ENCODE data around the gene ZC3H7A. TPM values are rescaled to one million over a fixed set of nuclear protein-coding genes. Genes with fewer than 3 reads are reported as not detected.

ZC3H7A gene
- total RNA-seq, 5 donors from 2014 or later (not counting 1 experiment from before 2014, with no cell fraction given), result 57.6 to 115 (median 68.2) TPM

DNA sequence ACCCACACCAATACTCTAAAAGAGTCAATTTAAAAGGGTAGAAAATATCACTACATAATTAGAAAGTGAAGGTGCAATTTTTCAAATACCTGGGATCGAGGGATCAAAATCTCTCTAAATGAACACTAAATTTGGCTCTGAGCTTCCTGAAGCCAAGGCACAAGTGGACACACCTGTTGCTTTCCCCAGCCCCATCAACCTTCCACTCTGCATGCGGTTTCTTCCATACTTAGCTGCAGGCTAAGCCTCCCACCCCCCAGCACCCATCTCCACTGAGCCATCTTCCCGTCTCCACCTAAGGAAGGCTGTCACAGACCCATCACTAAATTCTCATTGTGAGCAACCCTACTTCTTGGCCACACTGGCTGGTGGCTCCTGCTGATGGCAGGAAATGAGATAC is 84.9 kb downstream of the ZC3H7A start:
- peaks cover 39% of the 10 kb centered on the region for H3K36me3 Mint-ChIP-seq
- Histone ChIP-seq H3K4me3 (ENCODE audit: control insufficient read depth in 1 of 2, extremely low read depth in 1 of 2, low read length in 1 of 2) (no peak overlapping the region), H3K27ac (ENCODE audit: low read length) (no peak overlapping the region), H3K9me3 (no peaks in the 10 kb centered on the region), H3K27me3 (replicated peaks in 1 of 2; ENCODE audit: control insufficient read depth in 2 of 2, extremely low read depth in 1 of 2, insufficient read depth in 2 of 2, low read length in 1 of 2) (no peaks in the 10 kb centered on the region), H3K36me3 (ENCODE audit: control insufficient read depth in 2 of 2, extremely low read depth in 1 of 2, insufficient read depth in 1 of 2, low read length in 1 of 2) (peaks cover 0 to 56% of the 10 kb centered on the region in 2 donors), H3K4me1 (ENCODE audit: control insufficient read depth in 1 of 2, extremely low read depth in 1 of 2, insufficient read depth in 2 of 2, low read length in 2 of 2) (peaks cover 0 to 3% of the 10 kb centered on the region in 2 experiments)
- no peaks in the 10 kb centered on the region for H3K9me3 Mint-ChIP-seq
- no peak for ATAC-seq (replicated peaks in 1 of 4)
- no peak for DNase-seq
- no peak overlapping the region for H3K4me3 Mint-ChIP-seq
- 100% methylated on average over 3 of the region's 3 CpGs for WGBS (ENCODE audit: insufficient coverage)
- H3K27me3 Mint-ChIP-seq, result no peaks in the 10 kb centered on the region
- POLR2A ChIA-PET, result interaction anchor here in 1 of 2 donors (0.6 kb wide), 1 partner anchor 18 kb away, joined by 3 read pairs; no protein-coding TSS in a partner anchor
- peaks cover 6 to 14% (median 8%) of the 10 kb centered on the region in 3 donors for H3K4me1 Mint-ChIP-seq
- CTCF ChIA-PET, result interaction anchor here (0.5 to 1.2 kb wide), 4 partner anchors 180 to 779 kb away, joined by 3 to 10 read pairs (median 3); no protein-coding TSS in a partner anchor
- no peak overlapping the region for H3K27ac Mint-ChIP-seq

DNA sequence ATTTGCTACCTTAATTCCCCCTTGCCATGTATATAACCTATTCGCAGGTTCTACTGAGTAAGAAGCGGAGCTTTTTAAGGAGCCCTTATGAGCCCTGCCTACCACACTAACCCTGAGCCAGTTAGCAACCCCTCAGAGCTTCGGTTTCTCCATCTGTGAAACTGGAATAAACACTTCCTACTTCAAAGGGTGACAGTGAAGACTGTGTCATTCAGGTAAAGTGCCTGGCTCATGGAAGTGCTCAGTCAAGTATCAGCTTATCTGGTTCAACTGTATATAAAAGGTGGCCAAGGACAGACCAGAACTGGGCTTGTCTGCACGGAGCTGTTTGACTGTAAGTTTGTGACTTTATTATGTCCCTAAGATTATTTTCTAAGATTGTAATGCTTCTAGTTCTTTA is 85.4 kb downstream of the ZC3H7A start:
- H3K27me3 Mint-ChIP-seq, result no peaks in the 10 kb centered on the region
- CTCF ChIA-PET, result interaction anchor here (0.5 to 1.9 kb wide), 5 partner anchors 180 to 779 kb away, joined by 3 to 10 read pairs (median 5); no protein-coding TSS in a partner anchor
- Histone ChIP-seq H3K4me1 (ENCODE audit: control insufficient read depth in 1 of 2, extremely low read depth in 1 of 2, insufficient read depth in 2 of 2, low read length in 2 of 2) (peaks cover 0 to 3% of the 10 kb centered on the region in 2 experiments), H3K9me3 (no peaks in the 10 kb centered on the region), H3K27ac (ENCODE audit: low read length) (no peak overlapping the region), H3K27me3 (replicated peaks in 1 of 2; ENCODE audit: control insufficient read depth in 2 of 2, extremely low read depth in 1 of 2, insufficient read depth in 2 of 2, low read length in 1 of 2) (no peaks in the 10 kb centered on the region), H3K36me3 (ENCODE audit: control insufficient read depth in 2 of 2, extremely low read depth in 1 of 2, insufficient read depth in 1 of 2, low read length in 1 of 2) (peaks cover 0 to 56% of the 10 kb centered on the region in 2 donors), H3K4me3 (ENCODE audit: control insufficient read depth in 1 of 2, extremely low read depth in 1 of 2, low read length in 1 of 2) (no peak overlapping the region)
- H3K9me3 Mint-ChIP-seq, result no peaks in the 10 kb centered on the region
- H3K27ac Mint-ChIP-seq, result no peak overlapping the region
- no peak overlapping the region for H3K4me3 Mint-ChIP-seq
- no peak for DNase-seq
- POLR2A ChIA-PET, result interaction anchor here in 1 of 2 donors (0.6 kb wide), 1 partner anchor 18 kb away, joined by 3 read pairs; no protein-coding TSS in a partner anchor
- ATAC-seq (replicated peaks in 1 of 4), result no peak
- 100% methylated on average over 2 of the region's 4 CpGs for WGBS (ENCODE audit: insufficient coverage)
- H3K4me1 Mint-ChIP-seq, result peaks cover 4 to 13% (median 7%) of the 10 kb centered on the region in 3 donors
- peaks cover 38% of the 10 kb centered on the region for H3K36me3 Mint-ChIP-seq

DNA sequence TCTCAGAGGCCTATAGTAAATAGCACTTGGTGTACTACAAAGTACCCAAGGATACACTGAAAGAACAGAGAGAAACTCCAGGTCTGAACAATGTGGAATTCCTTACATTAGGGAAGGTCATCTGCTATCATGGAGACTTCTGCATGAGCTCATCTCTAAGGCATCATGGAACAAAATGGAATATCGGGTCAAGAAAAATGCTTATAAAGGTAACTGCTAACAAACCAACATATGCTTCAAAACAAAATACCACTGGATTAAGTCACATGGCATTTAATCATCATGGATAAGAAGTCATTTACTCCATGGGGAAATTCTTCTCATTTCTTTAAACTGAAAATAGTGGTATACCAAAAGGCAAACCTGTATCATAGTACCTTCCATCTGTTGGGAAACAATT is 88.6 kb downstream of the ZC3H7A start:
- H3K4me3 Mint-ChIP-seq, result no peak overlapping the region
- Histone ChIP-seq H3K27ac (ENCODE audit: low read length) (no peak overlapping the region), H3K9me3 (no peaks in the 10 kb centered on the region), H3K4me1 (ENCODE audit: control insufficient read depth in 1 of 2, extremely low read depth in 1 of 2, insufficient read depth in 2 of 2, low read length in 2 of 2) (no peaks in the 10 kb centered on the region), H3K36me3 (ENCODE audit: control insufficient read depth in 2 of 2, extremely low read depth in 1 of 2, insufficient read depth in 1 of 2, low read length in 1 of 2) (peaks cover 4 to 46% of the 10 kb centered on the region in 2 donors), H3K4me3 (ENCODE audit: control insufficient read depth in 1 of 2, extremely low read depth in 1 of 2, low read length in 1 of 2) (no peak overlapping the region), H3K27me3 (replicated peaks in 1 of 2; ENCODE audit: control insufficient read depth in 2 of 2, extremely low read depth in 1 of 2, insufficient read depth in 2 of 2, low read length in 1 of 2) (no peaks in the 10 kb centered on the region)
- H3K36me3 Mint-ChIP-seq, result peaks cover 36% of the 10 kb centered on the region
- ATAC-seq (replicated peaks in 1 of 4), result no peak
- H3K4me1 Mint-ChIP-seq, result peaks cover 10 to 23% (median 16%) of the 10 kb centered on the region in 3 donors
- H3K27ac Mint-ChIP-seq, result no peak overlapping the region
- CTCF ChIA-PET, result interaction anchor here (0.9 to 1.2 kb wide), 2 partner anchors 17 to 173 kb away, joined by 3 to 4 read pairs; no protein-coding TSS in a partner anchor
- no peaks in the 10 kb centered on the region for H3K9me3 Mint-ChIP-seq
- POLR2A ChIA-PET, result interaction anchor here in 1 of 2 donors (0.6 to 1.1 kb wide), 2 partner anchors 20 to 187 kb away, joined by 3 read pairs; no protein-coding TSS in a partner anchor
- no CpG with 5 or more reads among the region's 1 CpG for WGBS (ENCODE audit: insufficient coverage)
- H3K27me3 Mint-ChIP-seq, result no peaks in the 10 kb centered on the region
- DNase-seq, result no peak

DNA sequence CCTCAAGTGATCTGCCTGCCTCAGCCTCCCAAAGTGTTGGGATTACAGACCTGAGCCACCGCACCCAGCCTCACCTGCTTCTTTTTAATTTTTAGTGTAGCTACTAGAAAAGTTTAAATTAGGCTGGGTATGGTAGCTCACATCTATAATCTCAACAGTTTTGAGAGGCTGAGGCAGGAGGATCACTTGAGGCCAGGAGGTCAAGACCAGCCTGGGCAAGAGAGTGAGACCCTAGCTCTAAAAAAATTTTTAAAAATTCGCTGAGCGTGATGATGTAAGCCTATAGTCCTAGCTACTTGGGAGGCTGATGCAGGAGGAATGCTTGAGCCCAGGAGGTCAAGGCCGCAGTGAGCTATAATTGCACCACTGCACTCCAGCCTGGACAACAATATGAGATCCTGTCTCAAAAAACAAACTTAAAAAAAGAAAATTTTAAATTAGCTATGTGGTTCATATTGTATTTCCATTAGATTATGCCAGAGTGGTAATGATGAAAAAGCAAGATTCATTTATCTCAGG is 89.3 kb downstream of the ZC3H7A start:
- Mint-ChIP-seq H3K4me3 (no peak overlapping the region), H3K9me3 (no peaks in the 10 kb centered on the region), H3K4me1 (peaks cover 16 to 24% (median 16%) of the 10 kb centered on the region in 3 donors), H3K27me3 (no peaks in the 10 kb centered on the region), H3K27ac (no peak overlapping the region), H3K36me3 (peaks cover 43% of the 10 kb centered on the region)
- Histone ChIP-seq H3K27me3 (replicated peaks in 1 of 2; ENCODE audit: control insufficient read depth in 2 of 2, extremely low read depth in 1 of 2, insufficient read depth in 2 of 2, low read length in 1 of 2) (no peaks in the 10 kb centered on the region), H3K9me3 (no peaks in the 10 kb centered on the region), H3K27ac (ENCODE audit: low read length) (no peak overlapping the region), H3K36me3 (ENCODE audit: control insufficient read depth in 2 of 2, extremely low read depth in 1 of 2, insufficient read depth in 1 of 2, low read length in 1 of 2) (peaks cover 4 to 46% of the 10 kb centered on the region in 2 donors), H3K4me1 (ENCODE audit: control insufficient read depth in 1 of 2, extremely low read depth in 1 of 2, insufficient read depth in 2 of 2, low read length in 2 of 2) (no peaks in the 10 kb centered on the region), H3K4me3 (ENCODE audit: control insufficient read depth in 1 of 2, extremely low read depth in 1 of 2, low read length in 1 of 2) (no peak overlapping the region)
- DNase-seq (no peak), ATAC-seq (replicated peaks in 1 of 4) (no peak)
- ChIA-PET CTCF (interaction anchor here (0.7 to 1.2 kb wide), 3 partner anchors 17 to 173 kb away, joined by 3 to 4 read pairs (median 3); no protein-coding TSS in a partner anchor), POLR2A (interaction anchor here in 1 of 2 donors (1.1 kb wide), 1 partner anchor 19 kb away, joined by 3 read pairs; no protein-coding TSS in a partner anchor)
- WGBS (ENCODE audit: insufficient coverage), result no CpG with 5 or more reads among the region's 4 CpGs

DNA sequence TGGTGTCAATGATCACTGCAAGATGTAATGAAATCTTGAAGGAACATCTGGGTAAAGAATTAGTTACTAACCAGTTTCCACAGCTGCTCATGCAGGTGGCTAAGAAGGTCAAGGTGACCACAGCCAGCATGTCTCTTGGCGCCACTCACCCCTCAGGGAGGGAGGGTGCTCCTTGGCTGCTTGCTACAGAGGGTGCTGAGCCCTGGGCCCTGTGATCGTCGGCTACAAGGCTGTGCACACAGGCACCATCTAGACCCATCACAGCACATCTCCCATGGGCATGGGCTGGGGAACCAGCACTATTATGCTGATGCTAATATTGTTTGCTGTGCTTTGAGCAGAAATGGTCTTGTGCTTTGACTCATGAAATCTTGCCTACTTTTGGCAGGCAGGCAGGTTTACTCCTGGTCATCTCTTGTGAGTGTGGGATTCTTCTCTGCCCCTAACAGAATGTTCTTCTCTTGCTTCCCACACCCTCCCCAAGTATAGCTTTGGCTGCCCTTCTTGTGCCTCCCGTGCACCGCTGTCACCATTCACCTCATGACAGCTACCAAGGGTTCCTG is 90.8 kb downstream of the ZC3H7A start:
- Histone ChIP-seq H3K4me1 (ENCODE audit: control insufficient read depth in 1 of 2, extremely low read depth in 1 of 2, insufficient read depth in 2 of 2, low read length in 2 of 2) (no peaks in the 10 kb centered on the region), H3K27ac (ENCODE audit: low read length) (no peak overlapping the region), H3K27me3 (replicated peaks in 1 of 2; ENCODE audit: control insufficient read depth in 2 of 2, extremely low read depth in 1 of 2, insufficient read depth in 2 of 2, low read length in 1 of 2) (no peaks in the 10 kb centered on the region), H3K4me3 (ENCODE audit: control insufficient read depth in 1 of 2, extremely low read depth in 1 of 2, low read length in 1 of 2) (no peak overlapping the region), H3K9me3 (no peaks in the 10 kb centered on the region), H3K36me3 (ENCODE audit: control insufficient read depth in 2 of 2, extremely low read depth in 1 of 2, insufficient read depth in 1 of 2, low read length in 1 of 2) (peaks cover 4 to 37% of the 10 kb centered on the region in 2 donors)
- Mint-ChIP-seq H3K4me3 (no peak overlapping the region), H3K36me3 (peaks cover 36% of the 10 kb centered on the region), H3K27me3 (no peaks in the 10 kb centered on the region), H3K27ac (no peak overlapping the region), H3K9me3 (no peaks in the 10 kb centered on the region), H3K4me1 (peaks cover 18 to 21% (median 20%) of the 10 kb centered on the region in 3 donors)
- ATAC-seq (replicated peaks in 1 of 4) (no peak), DNase-seq (no peak)
- ChIA-PET POLR2A (no interaction called here), CTCF (no interaction called here)
- WGBS (ENCODE audit: insufficient coverage), result 100% methylated on average over 3 of the region's 5 CpGs

DNA sequence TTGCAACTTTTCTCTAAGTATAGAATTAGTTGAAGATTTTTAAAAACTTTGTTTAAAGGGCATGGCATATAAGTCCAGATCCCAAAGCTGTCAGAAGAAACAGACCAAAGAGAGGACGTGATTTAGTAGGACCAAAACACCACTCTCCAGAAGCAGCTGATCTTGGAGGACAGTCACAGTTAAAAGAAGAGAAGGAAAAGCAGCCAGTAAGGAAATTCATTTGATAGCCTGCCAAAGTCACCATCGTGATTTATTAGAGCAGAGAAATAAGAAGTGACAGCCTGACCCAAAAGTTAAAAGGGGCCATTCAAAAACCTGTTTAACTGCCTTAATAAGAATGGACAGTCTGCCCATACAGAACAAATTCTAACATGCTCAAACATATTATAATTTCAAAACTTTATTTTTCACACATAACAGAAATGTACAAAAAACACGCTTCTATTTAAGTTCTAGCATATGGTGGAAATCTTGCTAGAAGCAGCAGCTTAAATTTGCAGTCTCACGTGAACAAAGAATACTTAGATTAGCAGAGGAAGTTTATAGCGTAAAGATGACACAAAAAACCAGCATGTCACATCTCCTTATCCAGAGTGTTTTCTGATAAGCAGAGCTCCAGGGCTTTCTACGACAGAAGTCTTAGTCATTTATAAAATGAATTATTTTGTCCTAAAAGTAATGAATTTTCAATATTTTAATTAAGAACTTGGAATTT is 91.6 kb downstream of the ZC3H7A start:
- peaks cover 4 to 33% of the 10 kb centered on the region in 2 donors for H3K36me3 ChIP-seq (ENCODE audit: control insufficient read depth in 2 of 2, extremely low read depth in 1 of 2, insufficient read depth in 1 of 2, low read length in 1 of 2)
- WGBS (ENCODE audit: insufficient coverage), result 88% methylated on average over 1 of the region's 6 CpGs
- no peaks in the 10 kb centered on the region for H3K27me3 ChIP-seq (replicated peaks in 1 of 2; ENCODE audit: control insufficient read depth in 2 of 2, extremely low read depth in 1 of 2, insufficient read depth in 2 of 2, low read length in 1 of 2)
- Mint-ChIP-seq H3K27ac (no peak overlapping the region), H3K27me3 (no peaks in the 10 kb centered on the region), H3K4me3 (no peak overlapping the region), H3K4me1 (peaks cover 21 to 24% (median 22%) of the 10 kb centered on the region in 3 donors), H3K9me3 (no peaks in the 10 kb centered on the region), H3K36me3 (peaks cover 38% of the 10 kb centered on the region)
- H3K4me1 ChIP-seq (ENCODE audit: control insufficient read depth in 1 of 2, extremely low read depth in 1 of 2, insufficient read depth in 2 of 2, low read length in 2 of 2), result peaks cover 0 to 3% of the 10 kb centered on the region in 2 experiments
- CTCF ChIA-PET, result interaction anchor here in 1 of 2 donors (0.9 kb wide), 1 partner anchor 9 kb away, joined by 3 read pairs; no protein-coding TSS in a partner anchor
- H3K4me3 ChIP-seq (ENCODE audit: control insufficient read depth in 1 of 2, extremely low read depth in 1 of 2, low read length in 1 of 2), result no peak overlapping the region
- H3K27ac ChIP-seq (ENCODE audit: low read length), result no peak overlapping the region
- POLR2A ChIA-PET, result interaction anchor here (0.6 to 0.7 kb wide), 2 partner anchors 48 to 121 kb away, joined by 3 to 4 read pairs; no protein-coding TSS in a partner anchor
- no peaks in the 10 kb centered on the region for H3K9me3 ChIP-seq
- DNase-seq (no peak), ATAC-seq (replicated peaks in 1 of 4) (no peak)

Data from T-cell (primary cell).